MG63 (cell line): ENCODE data around the gene CHMP6. TPM values are rescaled to one million over a fixed set of nuclear protein-coding genes. Genes with fewer than 3 reads are reported as not detected.
A peak's percentile ranks its signal among the peaks of the same experiment; 100 is the strongest.
"Not testable (repeated sequence)": the region's sequence is repeated elsewhere in the genome, so short reads cannot be mapped to it uniquely, and the experiment has no call there.

Experiments
- DNase-seq: peaks from one replicate; pipeline ENCODE4 v3.0.0-alpha.2; 2020
- H3K27me3 ChIP-seq: fragments of 250-450 bp; sonication (Bioruptor Pico); 2 replicates; pipeline ENCODE4 v1.5.1; 2020; ENCODE audit warnings: mild to moderate bottlenecking, moderate library complexity
- H3K36me3 ChIP-seq: fragments of 250-450 bp; sonication (Bioruptor Pico); 2 replicates; pipeline ENCODE4 v1.5.1; 2020; ENCODE audit warnings: mild to moderate bottlenecking, moderate library complexity
- H3K4me3 ChIP-seq: fragments of 250-450 bp; sonication (Bioruptor Pico); 2 replicates; pipeline ENCODE4 v1.5.1; 2020; ENCODE audit warnings: mild to moderate bottlenecking, moderate library complexity
- H3K9me3 ChIP-seq: fragments of 250-450 bp; sonication (Bioruptor Pico); 2 replicates; pipeline ENCODE4 v1.5.1; 2020; ENCODE audit warnings: mild to moderate bottlenecking, moderate library complexity
- total RNA-seq: library from RNA; depleted of rRNA; stranded (reverse); fragments of >200 nt; shearing (Covaris generic); gene quantifications from 2 replicates; pipeline ENCODE4 v1.2.3, GENCODE V29; 2014; ENCODE audit warnings: low replicate concordance

Gene CHMP6
- total RNA-seq, 1 experiment from 2014 or later = 74.3 TPM

DNA sequence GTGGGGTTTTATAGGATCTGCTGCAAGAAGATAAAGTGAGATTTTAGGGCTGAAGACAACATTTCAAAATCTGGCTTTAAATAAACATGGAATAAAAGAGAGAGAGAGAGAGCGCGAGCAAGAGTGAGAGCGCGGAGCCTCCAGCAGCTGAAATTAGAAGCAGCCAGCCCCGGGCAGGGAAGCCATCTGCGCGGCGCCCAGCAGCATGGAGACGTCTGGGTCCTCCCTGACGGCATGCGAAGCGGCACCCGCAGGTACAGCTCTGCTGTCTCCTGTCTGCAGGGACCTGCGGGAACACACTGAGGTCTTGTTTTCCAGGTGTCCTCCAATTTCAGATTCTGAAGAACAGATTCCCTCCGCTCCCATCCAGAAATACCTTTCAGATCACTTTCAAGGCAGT lies 35.4 kb downstream of the CHMP6 start:
- H3K4me3 ChIP-seq = no peak overlapping the region
- DNase-seq = no peak
- no peaks in the 10 kb centered on the region for H3K36me3 ChIP-seq
- no peaks in the 10 kb centered on the region for H3K9me3 ChIP-seq
- H3K27me3 ChIP-seq = no peaks in the 10 kb centered on the region

DNA sequence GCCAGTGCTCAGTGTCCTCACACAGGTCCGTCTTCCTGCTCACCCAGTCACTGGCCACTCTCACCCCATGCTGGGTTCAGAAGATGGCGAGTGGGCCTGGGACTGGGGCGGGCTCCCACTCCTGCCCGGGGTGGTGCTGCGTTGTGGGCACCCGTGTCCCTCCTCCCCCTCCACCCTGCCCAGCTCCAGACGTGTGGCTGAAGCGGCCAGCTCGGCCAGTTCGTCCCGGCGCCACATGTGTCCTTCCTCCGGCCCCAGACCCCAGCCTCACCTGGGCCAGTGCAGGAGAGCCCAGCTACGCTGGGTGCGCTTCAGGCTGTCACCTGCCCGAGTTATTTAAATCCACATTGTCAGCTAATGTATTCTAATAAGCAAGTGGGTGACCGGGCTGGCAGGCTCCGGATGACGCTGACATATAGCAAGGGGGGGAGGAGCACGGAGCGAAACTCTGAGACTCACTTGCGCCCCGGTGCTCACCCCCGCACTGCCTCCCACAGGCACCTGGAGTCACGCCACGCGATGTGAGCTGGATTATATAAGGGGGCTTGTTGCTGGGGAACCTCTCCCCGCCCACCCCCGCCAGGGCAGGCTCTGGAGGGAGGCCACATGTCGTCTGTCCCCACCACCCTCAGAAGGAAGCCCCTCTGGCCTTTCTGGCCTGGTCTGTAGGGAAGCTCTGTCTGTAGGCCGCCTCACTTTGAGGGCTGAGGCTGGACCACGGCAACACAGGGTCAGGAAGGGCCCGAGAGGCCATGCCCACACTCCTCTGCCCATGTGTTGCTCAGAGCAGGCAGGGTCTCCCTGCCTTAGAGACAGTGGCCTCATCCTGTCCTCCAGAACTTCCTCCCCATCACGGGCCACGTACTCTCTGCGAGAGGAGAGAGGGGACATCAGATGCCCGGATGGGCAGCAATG lies 36.2 kb downstream of the CHMP6 start:
- Histone ChIP-seq H3K27me3 (no peaks in the 10 kb centered on the region), H3K36me3 (no peaks in the 10 kb centered on the region), H3K9me3 (no peaks in the 10 kb centered on the region), H3K4me3 (no peak overlapping the region)
- no peak for DNase-seq

DNA sequence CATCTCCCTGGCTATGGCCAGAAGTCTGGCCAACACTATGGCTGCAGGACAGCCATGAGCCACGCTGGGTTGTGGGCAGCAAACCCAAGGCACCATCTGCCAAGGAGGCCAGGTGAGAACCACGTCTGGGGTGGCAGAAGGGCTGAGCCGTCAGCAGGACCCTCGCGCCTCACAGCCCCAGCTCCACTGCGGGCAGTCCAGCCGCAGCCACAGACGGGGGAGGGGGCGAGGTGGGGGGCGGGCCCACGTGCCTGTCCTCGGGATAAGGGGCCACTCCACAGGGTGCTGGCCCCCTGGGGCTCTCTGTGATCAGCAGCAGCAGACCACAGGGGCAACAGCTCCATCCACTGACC lies 36.8 kb downstream of the CHMP6 start:
- no peaks in the 10 kb centered on the region for H3K9me3 ChIP-seq
- DNase-seq = no peak
- H3K27me3 ChIP-seq = no peaks in the 10 kb centered on the region
- no peak overlapping the region for H3K4me3 ChIP-seq
- no peaks in the 10 kb centered on the region for H3K36me3 ChIP-seq

DNA sequence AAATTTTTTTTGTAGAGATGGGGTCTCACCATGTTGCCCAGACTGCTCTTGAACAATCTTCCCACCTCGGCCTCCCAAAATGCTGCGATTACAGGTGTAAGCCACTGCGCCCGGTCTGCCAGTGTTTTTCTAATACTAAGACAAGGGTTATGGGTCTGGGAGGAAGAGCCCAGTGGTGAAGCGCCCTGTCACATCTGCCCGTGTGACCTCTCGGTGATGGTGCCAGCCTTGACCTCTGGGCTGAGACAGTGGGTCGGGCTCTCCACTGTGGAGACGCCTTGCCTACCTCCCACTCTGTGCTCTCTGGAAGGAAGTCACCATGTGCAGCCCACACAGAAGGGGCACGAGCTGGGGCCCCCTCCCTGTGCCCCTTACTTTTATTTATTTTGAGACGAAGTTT lies 38.2 kb downstream of the CHMP6 start:
- Histone ChIP-seq H3K4me3 (no peak overlapping the region), H3K27me3 (no peaks in the 10 kb centered on the region), H3K36me3 (no peaks in the 10 kb centered on the region), H3K9me3 (no peaks in the 10 kb centered on the region)
- no peak for DNase-seq

DNA sequence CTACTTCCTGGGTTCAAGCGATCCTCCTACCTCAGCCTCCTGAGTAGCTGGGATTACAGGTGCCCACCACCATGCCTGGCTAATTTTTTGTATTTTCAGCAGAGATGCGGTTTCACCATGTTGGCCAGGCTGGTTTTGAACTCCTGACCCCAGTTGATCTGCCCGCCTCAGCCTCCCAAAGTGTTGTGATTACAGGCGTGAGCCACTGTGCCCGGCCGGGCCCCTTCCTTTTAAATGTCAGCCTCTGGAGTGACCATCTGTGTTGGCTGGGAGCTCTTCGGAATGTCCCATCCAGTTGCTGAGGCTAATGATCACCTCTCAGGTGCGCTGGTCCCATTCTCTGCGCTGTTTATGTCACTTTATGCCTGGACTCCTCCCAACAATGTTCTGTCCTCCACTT lies 38.7 kb downstream of the CHMP6 start:
- not testable (repeated sequence) for H3K36me3 ChIP-seq, H3K9me3 ChIP-seq, DNase-seq, H3K4me3 ChIP-seq, H3K27me3 ChIP-seq

DNA sequence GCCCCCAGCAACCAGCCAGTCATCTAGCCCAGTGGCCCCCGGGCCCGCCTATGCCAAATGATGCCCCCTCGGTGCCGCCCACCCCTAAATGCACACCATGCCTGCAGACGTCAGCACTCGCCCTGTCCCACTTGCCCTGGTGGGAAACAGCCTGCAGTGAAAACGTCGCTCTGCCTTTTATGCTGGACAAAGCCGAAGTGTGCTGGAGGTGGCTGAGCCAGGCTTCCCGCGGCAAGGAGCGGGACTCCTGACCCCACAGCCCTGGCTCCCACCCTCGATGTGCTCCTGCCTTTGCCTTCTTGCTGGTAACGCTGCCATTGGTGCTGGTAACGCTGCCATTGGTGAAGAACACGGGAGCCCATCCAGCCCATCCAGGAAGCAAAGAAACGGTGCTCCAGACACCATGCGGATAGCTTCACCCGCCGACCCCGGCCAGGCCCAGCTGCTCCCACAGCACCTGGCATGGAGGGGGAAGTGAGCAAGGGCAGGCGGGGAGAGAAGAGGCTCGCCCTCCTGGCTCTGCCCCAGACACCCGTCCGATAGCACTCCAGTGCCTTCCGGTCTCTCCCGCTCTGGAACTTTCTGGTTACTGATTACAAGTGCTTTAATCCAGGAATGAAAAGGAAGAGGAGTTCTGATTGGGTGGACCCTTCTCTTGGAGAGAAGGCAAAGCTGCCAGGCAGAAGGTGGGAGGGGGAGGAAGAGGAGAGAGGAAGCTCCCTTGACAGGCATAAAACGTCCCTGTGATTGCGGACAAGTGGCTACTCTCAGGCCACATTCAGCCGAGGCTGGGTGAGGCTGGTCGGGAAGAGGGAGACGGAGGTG lies 39.3 kb downstream of the CHMP6 start:
- no peak for DNase-seq
- Histone ChIP-seq H3K27me3 (no peaks in the 10 kb centered on the region), H3K4me3 (no peak overlapping the region), H3K36me3 (no peaks in the 10 kb centered on the region; the same call in 1 of the 2 replicates), H3K9me3 (no peaks in the 10 kb centered on the region)

DNA sequence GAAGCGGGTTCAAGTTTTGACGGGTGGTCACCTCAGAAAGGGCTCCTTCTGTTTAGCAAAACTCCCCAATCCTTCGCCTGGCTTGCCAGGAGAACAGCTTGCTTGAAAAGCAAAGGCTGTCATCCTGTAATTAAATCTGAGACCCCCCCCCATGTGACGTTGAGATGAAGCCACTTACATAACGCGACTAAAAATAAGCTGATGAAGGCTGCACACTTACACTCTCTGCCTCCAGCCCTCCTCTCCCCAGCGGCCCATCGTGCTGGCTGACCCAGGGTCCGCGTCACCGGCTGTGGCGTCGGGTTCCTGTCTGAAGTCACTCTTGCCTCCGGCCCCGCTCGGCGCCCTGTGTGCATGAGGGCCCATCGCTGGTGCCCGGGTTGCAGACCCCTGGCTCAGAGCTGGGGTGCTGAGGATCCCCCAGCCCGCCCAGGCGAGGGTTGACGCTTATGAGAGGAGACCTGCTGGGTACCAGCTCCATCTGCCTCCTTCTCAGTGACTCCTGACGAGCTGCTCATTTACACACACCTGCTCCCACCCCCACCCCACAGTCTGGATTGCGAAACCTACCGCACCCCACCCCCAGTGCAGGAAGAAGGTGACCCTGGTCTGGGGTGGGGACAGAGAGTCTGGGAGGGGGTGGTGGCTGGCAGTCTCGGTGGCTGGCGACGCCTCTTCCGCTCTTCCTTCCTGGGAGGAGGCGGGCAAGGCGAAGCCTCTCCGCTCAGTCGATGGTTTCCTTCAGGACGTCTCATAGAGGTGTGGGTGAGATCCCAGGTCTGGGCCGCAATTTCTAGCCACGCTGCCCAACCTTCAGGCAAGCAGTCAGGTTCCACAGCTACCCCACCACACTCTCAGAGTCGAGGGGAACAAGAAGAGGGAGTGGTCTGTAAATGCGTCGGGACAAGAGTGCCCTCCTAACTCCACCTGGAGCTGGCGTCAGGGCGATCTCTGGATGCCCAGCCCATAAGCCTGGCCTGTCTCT lies 40.2 kb downstream of the CHMP6 start:
- Histone ChIP-seq H3K36me3 (peaks cover 5% of the 10 kb centered on the region), H3K9me3 (no peaks in the 10 kb centered on the region)
- DNase-seq = no peak

DNA sequence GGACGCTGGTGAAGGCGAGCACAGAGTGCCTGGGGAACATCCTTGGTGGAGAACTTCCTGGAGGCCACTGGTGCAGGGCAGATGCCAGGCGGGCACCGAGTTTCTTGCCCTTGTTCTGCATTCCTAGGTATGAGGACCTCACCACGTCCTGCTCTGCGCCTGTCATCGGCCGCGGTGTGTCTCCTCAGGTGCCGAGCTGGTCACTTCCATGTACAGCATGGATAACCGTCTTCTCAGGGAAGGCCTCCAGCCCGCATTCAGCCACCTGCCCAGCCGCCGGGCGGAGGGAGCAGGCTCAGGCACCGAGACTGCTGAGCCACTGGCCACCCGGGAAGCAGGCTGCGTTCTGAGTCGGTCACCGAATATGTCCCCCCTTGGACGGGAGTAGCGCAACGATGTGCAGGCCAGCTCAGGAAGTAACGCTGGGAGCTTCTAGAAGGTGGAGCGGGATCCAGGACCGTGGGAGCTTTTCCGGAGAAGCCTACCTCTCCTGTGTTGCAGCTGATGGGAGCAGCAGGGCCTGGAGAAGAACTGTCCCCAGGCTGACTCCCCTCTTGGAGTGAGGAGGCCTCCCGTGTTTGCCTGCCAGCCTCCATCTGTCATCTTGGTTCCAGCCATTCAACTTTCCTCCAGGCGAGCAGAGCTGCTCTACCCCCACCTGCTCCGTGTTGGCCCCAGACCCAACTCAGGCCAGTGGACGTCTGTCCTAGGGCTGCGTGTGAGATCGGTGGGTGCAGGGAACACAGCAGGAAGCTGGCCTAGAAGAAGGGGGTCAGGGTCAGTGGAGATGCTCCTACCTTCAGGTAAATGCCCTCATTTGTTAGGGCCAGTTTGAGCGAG lies 41.2 kb downstream of the CHMP6 start:
- Histone ChIP-seq H3K4me3 (no peak overlapping the region), H3K27me3 (no peaks in the 10 kb centered on the region), H3K36me3 (peaks cover 13% of the 10 kb centered on the region), H3K9me3 (no peaks in the 10 kb centered on the region)
- DNase-seq = no peak

More for the DNA sequence above, 40.2 kb downstream of the CHMP6 start:
- no peak overlapping the region for H3K4me3 ChIP-seq
- no peaks in the 10 kb centered on the region for H3K27me3 ChIP-seq

DNA sequence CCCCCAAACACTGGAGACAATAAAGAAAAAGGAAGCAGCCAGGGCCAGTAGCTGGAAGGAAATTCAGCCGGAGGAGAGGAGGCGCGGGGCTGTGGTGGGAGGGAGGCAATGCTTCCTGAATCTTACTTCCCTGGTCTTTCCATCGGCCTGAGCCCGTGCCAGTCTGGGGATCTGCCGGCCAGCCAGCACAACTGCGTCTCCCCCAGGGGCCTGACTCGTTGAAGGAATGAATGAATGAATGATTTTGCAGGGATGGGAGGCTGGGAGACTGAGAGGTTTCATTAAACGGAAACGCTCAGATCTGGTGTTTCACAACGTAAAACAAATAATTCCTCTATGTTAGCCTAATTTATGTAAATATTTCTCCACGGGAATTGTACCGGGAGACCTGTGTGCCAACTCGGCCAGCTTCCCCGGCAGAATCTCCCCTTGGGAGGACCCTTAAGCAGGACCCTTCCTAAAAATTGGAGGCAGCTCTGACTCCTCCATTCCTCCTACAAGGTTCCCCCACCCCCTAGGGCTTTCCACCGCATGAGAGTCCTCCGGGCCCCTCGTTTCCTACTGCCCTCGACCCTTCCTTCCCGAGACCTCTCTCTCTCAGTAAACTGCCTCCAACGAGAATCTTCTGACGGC lies 42.0 kb downstream of the CHMP6 start:
- no peaks in the 10 kb centered on the region for H3K9me3 ChIP-seq
- peaks cover 19% of the 10 kb centered on the region for H3K36me3 ChIP-seq
- DNase-seq = no peak
- no peaks in the 10 kb centered on the region for H3K27me3 ChIP-seq
- H3K4me3 ChIP-seq = peak overlapping the region; percentile 59

DNA sequence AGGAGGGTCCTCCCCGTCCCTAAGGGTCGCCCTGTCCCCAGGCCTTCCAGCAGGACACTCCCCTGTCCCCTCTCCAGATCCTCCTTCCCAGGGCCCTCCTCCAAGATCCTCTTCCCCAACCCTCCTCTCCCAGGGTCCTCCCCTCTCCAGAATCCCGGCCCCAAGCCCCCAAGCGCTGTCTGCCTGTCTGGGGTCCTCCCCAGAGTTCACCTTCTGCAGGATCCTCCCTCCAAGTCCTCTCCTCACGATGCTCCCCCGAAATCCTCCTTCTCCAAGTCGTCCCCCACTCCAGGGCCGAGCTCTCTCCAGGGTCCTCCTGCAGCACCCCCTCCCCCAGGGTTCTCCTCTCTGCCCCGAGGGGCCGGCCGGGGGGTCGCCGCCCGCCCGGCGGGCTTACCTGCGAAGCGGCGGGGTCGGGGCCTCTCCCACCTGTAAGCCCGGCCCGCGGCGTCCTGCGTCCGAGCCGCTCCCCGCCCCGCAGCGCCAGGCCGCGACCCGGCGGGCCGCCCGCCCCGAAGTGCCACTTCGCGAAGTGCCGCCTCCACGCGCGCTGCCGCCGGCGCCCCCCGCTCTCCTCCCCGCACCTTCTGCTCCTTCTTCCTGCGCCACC lies 42.6 kb downstream of the CHMP6 start:
- no peak for DNase-seq
- no peaks in the 10 kb centered on the region for H3K27me3 ChIP-seq
- H3K4me3 ChIP-seq = peak overlapping the region; percentile 59
- H3K9me3 ChIP-seq = no peaks in the 10 kb centered on the region
- H3K36me3 ChIP-seq = peaks cover 21% of the 10 kb centered on the region

DNA sequence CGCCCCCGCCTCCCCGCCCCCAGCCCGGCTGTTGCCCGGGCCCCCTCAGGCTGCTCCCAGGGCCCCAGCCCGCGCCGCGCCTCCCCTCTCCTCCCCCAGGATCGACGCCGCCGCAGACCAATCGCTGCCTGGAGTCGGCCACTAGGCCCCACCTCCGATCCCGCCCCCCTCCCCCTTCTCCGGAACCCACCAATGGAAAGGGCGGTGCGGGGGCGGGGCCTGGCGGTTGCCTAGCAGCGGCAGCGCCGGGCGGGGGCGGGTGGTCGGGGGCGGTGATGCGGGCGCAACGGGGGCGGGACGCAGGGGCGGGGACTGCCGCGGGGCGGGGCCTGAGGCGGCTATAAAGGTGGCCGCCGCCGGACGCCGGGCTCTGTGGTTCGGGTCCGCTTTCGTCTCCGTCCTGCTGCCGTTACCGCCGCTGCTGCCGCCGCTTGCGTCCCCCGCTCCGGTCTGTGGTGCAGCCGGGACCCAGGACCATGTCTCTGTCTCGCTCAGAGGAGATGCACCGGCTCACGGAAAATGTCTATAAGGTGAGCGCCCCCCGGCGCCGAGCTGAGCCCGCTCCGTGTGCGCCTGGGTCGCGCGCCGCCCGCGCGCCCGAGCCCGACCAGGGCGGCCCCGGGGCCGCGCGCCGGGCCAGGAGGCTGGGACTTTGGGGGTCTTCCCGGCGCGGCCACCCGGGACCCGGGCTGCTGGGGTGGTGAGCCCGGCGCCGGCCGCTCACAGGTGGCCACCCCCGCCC lies 43.3 kb downstream of the CHMP6 start, which contains the start of gene BAIAP2:
BAIAP2 (plus strand) TSS at position 373 of the 742 bp plus-strand sequence; CDS start at position 477, 104 bp downstream.
- H3K4me3 ChIP-seq = peak within 1 kb of the TSS; percentile 62
- H3K9me3 ChIP-seq = no peaks in the 10 kb centered on the region
- peak; percentile 94 for DNase-seq
- H3K27me3 ChIP-seq = no peaks in the 10 kb centered on the region
- peaks cover 21% of the 10 kb centered on the region for H3K36me3 ChIP-seq

DNA sequence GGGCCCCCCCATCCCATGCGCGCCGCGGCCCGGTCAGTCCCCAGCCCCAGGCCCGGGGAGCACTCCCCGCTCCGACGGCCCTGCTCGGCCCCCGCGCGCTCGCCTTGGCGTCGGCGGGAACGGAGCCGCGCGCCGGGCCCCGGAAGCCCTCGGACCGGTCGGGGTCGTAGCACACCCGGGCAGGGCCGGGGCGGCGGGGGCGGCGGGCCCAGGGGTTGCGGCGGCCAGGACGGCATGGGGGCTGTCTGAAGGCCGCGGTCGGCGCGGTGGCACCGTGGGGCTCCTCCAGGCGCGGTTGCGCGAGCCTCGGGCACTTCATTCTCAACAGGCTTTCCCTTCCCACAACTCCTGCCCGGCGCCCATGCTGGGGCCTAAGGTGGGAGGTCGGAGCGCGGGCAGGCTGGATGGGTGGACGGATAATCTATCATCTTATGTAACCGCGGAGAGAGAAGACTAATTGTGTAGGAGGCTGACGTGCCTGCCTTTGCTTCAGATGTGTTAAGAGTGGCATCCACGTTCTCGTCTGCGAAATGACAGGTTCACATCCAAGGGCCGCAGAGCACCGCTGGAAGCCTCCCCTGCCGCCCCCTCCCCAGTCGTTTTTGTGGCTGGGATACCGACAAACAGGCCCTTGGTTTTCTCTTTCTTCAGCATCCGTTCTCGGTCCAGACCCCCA lies 44.0 kb downstream of the CHMP6 start:
- DNase-seq = peak; percentile 32
- H3K27me3 ChIP-seq = no peaks in the 10 kb centered on the region
- no peaks in the 10 kb centered on the region for H3K9me3 ChIP-seq
- H3K4me3 ChIP-seq = peak overlapping the region; percentile 62
- H3K36me3 ChIP-seq = peaks cover 21% of the 10 kb centered on the region

DNA sequence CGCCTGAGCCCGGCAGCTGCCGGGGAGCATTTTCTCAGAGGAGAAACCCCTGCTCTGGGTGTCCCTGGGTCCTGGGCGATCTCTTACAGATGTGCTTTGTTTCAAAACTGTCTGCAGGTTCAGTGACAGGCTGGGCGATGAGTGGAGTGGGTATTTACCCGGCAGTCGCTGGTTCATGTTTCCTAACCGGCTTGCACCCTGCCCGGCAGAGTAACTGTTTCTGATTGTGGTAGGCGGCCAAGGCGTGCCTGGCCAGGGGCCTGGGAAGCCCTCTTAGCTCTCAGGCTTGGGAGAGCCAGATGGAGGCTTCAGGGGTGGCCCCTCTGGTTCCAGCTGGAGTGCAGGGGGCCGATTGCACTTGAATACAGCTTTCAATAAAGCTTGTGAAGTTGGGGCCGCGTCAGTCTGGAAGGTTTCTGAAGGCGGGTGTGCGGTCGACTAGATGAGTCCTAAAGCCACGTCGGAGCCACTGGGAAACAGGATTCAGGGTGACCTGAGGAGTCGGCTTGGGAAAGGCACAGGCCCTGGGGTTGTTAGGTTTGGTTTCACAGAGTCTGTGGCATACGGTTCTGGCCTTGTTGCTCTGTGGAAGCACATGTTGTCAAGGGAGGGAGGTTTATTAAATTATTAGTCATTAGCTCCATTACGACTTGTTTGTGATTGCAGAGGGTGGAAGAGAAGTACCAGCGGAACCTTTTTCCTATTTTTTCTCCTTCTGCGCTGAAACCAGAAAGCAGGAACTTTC lies 44.7 kb downstream of the CHMP6 start:
- Histone ChIP-seq H3K36me3 (peaks cover 21% of the 10 kb centered on the region), H3K4me3 (peak overlapping the region; percentile 62), H3K9me3 (no peaks in the 10 kb centered on the region), H3K27me3 (no peaks in the 10 kb centered on the region)
- DNase-seq = no peak
